IPS-11a (cell line): ENCODE results near the gene ERCC4.
A peak's percentile ranks its signal among the peaks of the same experiment; 100 is the strongest.

Experiments
- H3K4me3 ChIP-seq: one replicate; pipeline ENCODE4 v1.5.1; 2013; ENCODE audit warnings: low read depth, low read length, control low read depth

Gene ERCC4

GRCh38 chr16:13909872-13910303 lies 10.1 kb upstream of the ERCC4 start:
- H3K4me3 ChIP-seq, result no peak overlapping the region

GRCh38 chr16:13911306-13911705 lies 8.6 kb upstream of the ERCC4 start:
- no peak overlapping the region for H3K4me3 ChIP-seq

GRCh38 chr16:13911871-13912270 lies 8.1 kb upstream of the ERCC4 start:
- H3K4me3 ChIP-seq, result no peak overlapping the region

- no peak overlapping the region for H3K4me3 ChIP-seq
Measured at GRCh38 chr16:13912891-13913290, 7.1 kb upstream of the ERCC4 start.

- no peak overlapping the region for H3K4me3 ChIP-seq
Measured at GRCh38 chr16:13913374-13914292, 6.3 kb upstream of the ERCC4 start.

GRCh38 chr16:13915033-13915635 lies 4.8 kb upstream of the ERCC4 start:
- no peak overlapping the region for H3K4me3 ChIP-seq

- no peak overlapping the region for H3K4me3 ChIP-seq
Measured at GRCh38 chr16:13919330-13919682, 648 bp upstream of the ERCC4 start.

GRCh38 chr16:13920510-13920818 lies 510 bp downstream of the ERCC4 start:
- H3K4me3 ChIP-seq, result peak overlapping the region; percentile 77

- H3K4me3 ChIP-seq, result no peak overlapping the region
Measured at GRCh38 chr16:13921328-13921727, 1.4 kb downstream of the ERCC4 start.

- no peak overlapping the region for H3K4me3 ChIP-seq
Measured at GRCh38 chr16:13923703-13924298, 3.8 kb downstream of the ERCC4 start.

- H3K4me3 ChIP-seq, result no peak overlapping the region
Measured at GRCh38 chr16:13926464-13926863, 6.5 kb downstream of the ERCC4 start.

GRCh38 chr16:13926891-13927290 lies 6.9 kb downstream of the ERCC4 start:
- H3K4me3 ChIP-seq, result no peak overlapping the region

- no peak overlapping the region for H3K4me3 ChIP-seq
Measured at GRCh38 chr16:13928646-13929045, 8.7 kb downstream of the ERCC4 start.

GRCh38 chr16:13931845-13932244 lies 11.9 kb downstream of the ERCC4 start:
- H3K4me3 ChIP-seq, result no peak overlapping the region

- no peak overlapping the region for H3K4me3 ChIP-seq
Measured at GRCh38 chr16:13935408-13935807, 15.5 kb downstream of the ERCC4 start.

- H3K4me3 ChIP-seq, result no peak overlapping the region
Measured at GRCh38 chr16:13936155-13936554, 16.2 kb downstream of the ERCC4 start.

- no peak overlapping the region for H3K4me3 ChIP-seq
Measured at GRCh38 chr16:13936596-13937081, 16.7 kb downstream of the ERCC4 start.

- no peak overlapping the region for H3K4me3 ChIP-seq
Measured at GRCh38 chr16:13937411-13937810, 17.5 kb downstream of the ERCC4 start.

- H3K4me3 ChIP-seq, result no peak overlapping the region
Measured at GRCh38 chr16:13938480-13938879, 18.5 kb downstream of the ERCC4 start.

GRCh38 chr16:13939821-13940220 lies 19.9 kb downstream of the ERCC4 start:
- no peak overlapping the region for H3K4me3 ChIP-seq

GRCh38 chr16:13940397-13940933 lies 20.5 kb downstream of the ERCC4 start:
- no peak overlapping the region for H3K4me3 ChIP-seq

GRCh38 chr16:13944816-13945215 lies 24.9 kb downstream of the ERCC4 start:
- no peak overlapping the region for H3K4me3 ChIP-seq
